B cell (primary cell): ENCODE measurements around the gene TMEM138. TPM values are rescaled to one million over a fixed set of nuclear protein-coding genes. Genes with fewer than 3 reads are reported as not detected.

Experiments
- ATAC-seq: fragments of 200-7000 bp; cut with Tn5 transposase; one replicate; pipeline ENCODE4 v1.10.0; 2021; ENCODE audit warnings: low read depth, mild to moderate bottlenecking, moderate number of reproducible peaks, moderate library complexity
- CTCF ChIA-PET: fragments of 350-600 bp; sonication (Branson Sonifier 250); formaldehyde crosslinking; loops from one replicate; lab custom pipeline; 2021; ENCODE audit warnings: antibody characterized with exemption, inconsistent platforms; lab: Charles Lee
- POLR2A ChIA-PET: fragments of 350-600 bp; sonication (Branson Sonifier 250); formaldehyde crosslinking; loops from one replicate; lab custom pipeline; 2021; ENCODE audit warnings: antibody characterized with exemption; lab: Charles Lee
- DNase-seq: peaks from one replicate; pipeline ENCODE4 v3.0.0; 2013
- H2AFZ ChIP-seq: 2 replicates; pipeline ENCODE4 v1.6.1; 2012; ENCODE audit warnings: mild to moderate bottlenecking, low read depth, low read length; ENCODE audit not compliant: insufficient read depth, poor library complexity, severe bottlenecking
- H3K27ac ChIP-seq, 2 donors: 1 replicate in 1 of 2; 2 replicates in 1 of 2; pipeline ENCODE4 v1.5.1; 2012 to 2013; ENCODE audit warnings: low read length in 2 of 2, mild to moderate bottlenecking in 2 of 2, moderate library complexity in 1 of 2
- H3K27me3 ChIP-seq, 4 experiments: fragments of 200-600 bp in 1 of 4; sonication (generic) in 1 of 4; replicated peaks in 1 of 4; 1 replicate in 2 of 4; 2 replicates in 2 of 4; pipeline versions ENCODE4 v1.6.1 to v1.7.0; 2013 to 2016; ENCODE audit warnings: low read length in 3 of 4, mild to moderate bottlenecking in 2 of 4, mixed read lengths in 1 of 4, moderate library complexity in 1 of 4; ENCODE audit not compliant: insufficient read depth in 4 of 4, control insufficient read depth in 3 of 4; ENCODE audit errors: control extremely low read depth in 1 of 4
- H3K36me3 ChIP-seq, 2 experiments: replicated peaks in 1 of 2; 1 replicate in 1 of 2; 2 replicates in 1 of 2; pipeline versions ENCODE4 v1.6.1 to v1.7.1; 2013; ENCODE audit warnings: low read length in 1 of 2; ENCODE audit not compliant: insufficient read depth in 2 of 2, control insufficient read depth in 1 of 2; ENCODE audit errors: control extremely low read depth in 1 of 2, extremely low read depth in 1 of 2
- H3K4me1 ChIP-seq, 2 donors: fragments of 200-600 bp in 1 of 2; sonication (generic) in 1 of 2; 1 replicate in 1 of 2; 2 replicates in 1 of 2; pipeline versions ENCODE4 v1.5.1 to v1.6.1; 2013 to 2017; ENCODE audit warnings: low read length in 2 of 2; ENCODE audit not compliant: control insufficient read depth in 2 of 2, insufficient read depth in 2 of 2
- H3K4me2 ChIP-seq: replicated peaks from 2 replicates; pipeline ENCODE3; 2012; ENCODE audit warnings: mild to moderate bottlenecking, low read depth, low read length; ENCODE audit not compliant: poor library complexity, severe bottlenecking
- H3K4me3 ChIP-seq, 5 experiments: fragments of 200-600 bp in 1 of 5; sonication (generic) in 1 of 5; 1 replicate in 3 of 5; 2 replicates in 2 of 5; pipeline versions ENCODE4 v1.5.1 to v1.7.0; 2011 to 2016; ENCODE audit warnings: low read length in 4 of 5, mild to moderate bottlenecking in 4 of 5, low read depth in 2 of 5, control low read depth in 1 of 5, moderate library complexity in 1 of 5; ENCODE audit not compliant: insufficient read depth in 1 of 5; ENCODE audit errors: control extremely low read depth in 1 of 5, extremely low read depth in 1 of 5
- H3K79me2 ChIP-seq: fragments of 200-600 bp; sonication (generic); one replicate; pipeline ENCODE4 v1.6.0; 2016; ENCODE audit warnings: low read length; ENCODE audit not compliant: control insufficient read depth, insufficient read depth
- H3K9ac ChIP-seq: fragments of 200-600 bp; sonication (generic); 2 replicates; pipeline ENCODE4 v1.6.1; 2017; ENCODE audit warnings: mild to moderate bottlenecking, low read length, moderate library complexity
- H3K9me3 ChIP-seq, 3 donors: one replicate each; pipeline versions ENCODE4 v1.6.1 to v1.7.1; 2013; ENCODE audit warnings: low read length in 2 of 3; ENCODE audit not compliant: control insufficient read depth in 2 of 3, insufficient read depth in 1 of 3; ENCODE audit errors: control extremely low read depth in 1 of 3
- H4K20me1 ChIP-seq: 2 replicates; pipeline ENCODE4 v1.6.0; 2012; ENCODE audit warnings: mild to moderate bottlenecking, low read length; ENCODE audit not compliant: insufficient read depth, control insufficient read depth, poor library complexity, severe bottlenecking
- H3K27ac Mint-ChIP-seq: one replicate; pipeline ENCODE4 v1.8.0; 2021; ENCODE audit warnings: mixed read lengths
- H3K27me3 Mint-ChIP-seq: one replicate; pipeline ENCODE4 v1.8.0; 2021; ENCODE audit warnings: mixed read lengths
- H3K4me1 Mint-ChIP-seq: one replicate; pipeline ENCODE4 v1.8.0; 2021; ENCODE audit warnings: mixed read lengths
- H3K4me3 Mint-ChIP-seq: one replicate; pipeline ENCODE4 v1.8.0; 2021; ENCODE audit warnings: mixed read lengths
- H3K9me3 Mint-ChIP-seq: one replicate; pipeline ENCODE4 v1.8.0; 2022; ENCODE audit warnings: mixed read lengths; ENCODE audit not compliant: insufficient read depth
- EZH2 ChIP-seq: IDR thresholded peaks from 2 replicates; pipeline ENCODE4 v1.6.1; 2012; ENCODE audit warnings: borderline replicate concordance, low read depth, mild to moderate bottlenecking, moderate library complexity, low read length; ENCODE audit not compliant: insufficient read depth, poor library complexity, severe bottlenecking
- WGBS: methylation state at CpG from one replicate; pipeline ENCODE4 v1.1.5; 2013; ENCODE audit warnings: missing lambda C conversion rate; ENCODE audit not compliant: insufficient coverage; 5-methylcytosine and 5-hydroxymethylcytosine counted together
- intact Hi-C: fragments of 100-400 bp; cut with micrococcal nuclease; formaldehyde crosslinking; loops from one replicate; pipeline ENCODE4 v1.10.0; 2022
- polyA plus RNA-seq: library from polyadenylated mRNA; depleted of rRNA; stranded (reverse); fragments of >200 nt; gene quantifications from 2 replicates; pipeline ENCODE4 v1.2.3, GENCODE V29; 2012
- total RNA-seq, 2 donors: library from RNA; stranded (reverse); fragments of 120-200 nt in 1 of 2; gene quantifications; 1 replicate in 1 of 2; 2 replicates in 1 of 2; pipeline versions ENCODE4 v1.2.3 to v1.2.4, GENCODE V29; 2013 to 2022
- TF ChIP-seq, protein P1 (sequence below): fragments of 200-600 bp; IDR thresholded peaks from one replicate; pipeline ENCODE4 v1.8.0; 2022; ENCODE audit warnings: antibody characterized with exemption, mild to moderate bottlenecking

Gene TMEM138
- total and polyA plus RNA-seq, 2 donors (not counting 1 experiment from before 2014, with no cell fraction given): 66.6 to 84.3 TPM

DNA sequence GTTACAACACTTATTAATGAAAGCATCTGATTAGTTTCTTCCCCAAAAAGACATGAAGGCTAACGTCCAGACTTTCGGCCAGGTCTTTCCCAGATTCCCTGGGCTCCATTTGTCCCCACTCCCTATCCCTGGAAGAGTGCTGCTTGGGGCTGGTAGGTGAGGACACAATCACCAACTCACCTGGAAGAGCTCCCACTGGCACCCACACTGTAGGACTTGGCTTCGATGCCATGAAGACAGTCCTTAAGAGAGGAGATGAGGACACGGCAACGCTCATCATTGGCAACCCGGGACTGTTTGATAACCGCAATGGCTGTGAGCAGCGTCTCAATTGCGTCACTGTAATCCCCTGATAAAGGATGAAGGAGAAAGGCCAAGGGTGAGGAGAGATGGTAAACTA, 49.4 kb downstream of the TMEM138 start:
- CTCF ChIA-PET: interaction anchor here (0.8 kb wide), 1 partner anchor 26 kb away, joined by 3 read pairs; no protein-coding TSS in a partner anchor

DNA sequence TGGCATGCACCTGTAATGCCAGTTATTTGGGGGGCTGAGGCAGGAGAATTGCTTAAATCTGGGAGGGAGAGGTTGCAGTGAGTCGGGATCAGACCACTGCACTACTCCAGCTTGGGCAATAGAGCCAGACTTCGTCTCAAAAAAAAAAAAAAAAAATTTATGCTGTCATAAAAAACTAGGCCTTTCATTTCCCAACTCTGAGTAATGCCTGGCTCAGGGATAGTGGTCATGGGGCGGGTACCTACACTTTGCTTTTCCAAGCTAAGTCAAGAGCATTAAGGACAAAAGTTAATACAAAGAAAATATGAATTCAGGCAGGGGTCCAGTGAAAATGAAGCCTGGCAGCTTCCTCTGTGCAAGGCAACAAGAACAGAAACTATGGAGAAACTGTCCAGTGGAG, 51.3 kb downstream of the TMEM138 start:
- CTCF ChIA-PET: interaction anchor here (1.2 to 1.5 kb wide), 3 partner anchors 22 to 78 kb away, joined by 3 to 9 read pairs (median 4); no protein-coding TSS in a partner anchor
- POLR2A ChIA-PET: interaction anchor here (0.9 to 1.1 kb wide), 2 partner anchors 11 to 21 kb away, joined by 3 to 6 read pairs; partner anchors contain the start of gene TMEM216
- TF ChIP-seq, protein P1, sequence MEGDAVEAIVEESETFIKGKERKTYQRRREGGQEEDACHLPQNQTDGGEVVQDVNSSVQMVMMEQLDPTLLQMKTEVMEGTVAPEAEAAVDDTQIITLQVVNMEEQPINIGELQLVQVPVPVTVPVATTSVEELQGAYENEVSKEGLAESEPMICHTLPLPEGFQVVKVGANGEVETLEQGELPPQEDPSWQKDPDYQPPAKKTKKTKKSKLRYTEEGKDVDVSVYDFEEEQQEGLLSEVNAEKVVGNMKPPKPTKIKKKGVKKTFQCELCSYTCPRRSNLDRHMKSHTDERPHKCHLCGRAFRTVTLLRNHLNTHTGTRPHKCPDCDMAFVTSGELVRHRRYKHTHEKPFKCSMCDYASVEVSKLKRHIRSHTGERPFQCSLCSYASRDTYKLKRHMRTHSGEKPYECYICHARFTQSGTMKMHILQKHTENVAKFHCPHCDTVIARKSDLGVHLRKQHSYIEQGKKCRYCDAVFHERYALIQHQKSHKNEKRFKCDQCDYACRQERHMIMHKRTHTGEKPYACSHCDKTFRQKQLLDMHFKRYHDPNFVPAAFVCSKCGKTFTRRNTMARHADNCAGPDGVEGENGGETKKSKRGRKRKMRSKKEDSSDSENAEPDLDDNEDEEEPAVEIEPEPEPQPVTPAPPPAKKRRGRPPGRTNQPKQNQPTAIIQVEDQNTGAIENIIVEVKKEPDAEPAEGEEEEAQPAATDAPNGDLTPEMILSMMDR: no peak
- TF ChIP-seq EZH2: no peak
- no peaks in the 10 kb centered on the region for H3K9me3 ChIP-seq
- Mint-ChIP-seq H3K4me3 (no peak overlapping the region), H3K4me1 (peaks cover 7% of the 10 kb centered on the region), H3K27ac (no peak overlapping the region), H3K9me3 (no peaks in the 10 kb centered on the region), H3K27me3 (no peaks in the 10 kb centered on the region)
- H3K27ac ChIP-seq: no peak overlapping the region
- peaks cover 2 to 95% of the 10 kb centered on the region in 2 experiments for H3K36me3 ChIP-seq
- no peak for ATAC-seq
- no peak for DNase-seq
- H3K4me3 ChIP-seq: no peak overlapping the region
- H3K4me1 ChIP-seq: no peaks in the 10 kb centered on the region
- no peak overlapping the region for H2AFZ ChIP-seq
- peaks cover 36% of the 10 kb centered on the region for H3K79me2 ChIP-seq
- WGBS: no CpG with 5 or more reads among the region's 3 CpGs
- H3K27me3 ChIP-seq: no peaks in the 10 kb centered on the region
- H3K9ac ChIP-seq: no peak overlapping the region
- no peak overlapping the region for H3K4me2 ChIP-seq
- intact Hi-C loops: no loop called here
- H4K20me1 ChIP-seq: peaks cover 43% of the 10 kb centered on the region

More for the DNA sequence above, 49.4 kb downstream of the TMEM138 start:
- Histone ChIP-seq H3K4me2 (no peak overlapping the region), H3K27ac (no peak overlapping the region), H3K4me3 (no peak overlapping the region), H3K27me3 (no peaks in the 10 kb centered on the region), H3K36me3 (peaks cover 2 to 92% of the 10 kb centered on the region in 2 experiments), H2AFZ (no peak overlapping the region), H3K4me1 (no peaks in the 10 kb centered on the region), H3K79me2 (peaks cover 19% of the 10 kb centered on the region), H3K9me3 (no peaks in the 10 kb centered on the region), H3K9ac (no peak overlapping the region), H4K20me1 (peaks cover 32% of the 10 kb centered on the region)
- DNase-seq (no peak), ATAC-seq (no peak)
- no peak overlapping the region for H3K27ac Mint-ChIP-seq
- POLR2A ChIA-PET: no interaction called here
- no peaks in the 10 kb centered on the region for H3K27me3 Mint-ChIP-seq
- no peaks in the 10 kb centered on the region for H3K9me3 Mint-ChIP-seq
- WGBS: 98% methylated on average over 6 of the region's 9 CpGs
- H3K4me1 Mint-ChIP-seq: no peaks in the 10 kb centered on the region
- no peak overlapping the region for H3K4me3 Mint-ChIP-seq
- intact Hi-C loops: no loop called here
- no peak for TF ChIP-seq EZH2
- TF ChIP-seq, protein P1: no peak
